ENCODE results near the gene LENEP.

- TF ChIP-seq, protein P1, sequence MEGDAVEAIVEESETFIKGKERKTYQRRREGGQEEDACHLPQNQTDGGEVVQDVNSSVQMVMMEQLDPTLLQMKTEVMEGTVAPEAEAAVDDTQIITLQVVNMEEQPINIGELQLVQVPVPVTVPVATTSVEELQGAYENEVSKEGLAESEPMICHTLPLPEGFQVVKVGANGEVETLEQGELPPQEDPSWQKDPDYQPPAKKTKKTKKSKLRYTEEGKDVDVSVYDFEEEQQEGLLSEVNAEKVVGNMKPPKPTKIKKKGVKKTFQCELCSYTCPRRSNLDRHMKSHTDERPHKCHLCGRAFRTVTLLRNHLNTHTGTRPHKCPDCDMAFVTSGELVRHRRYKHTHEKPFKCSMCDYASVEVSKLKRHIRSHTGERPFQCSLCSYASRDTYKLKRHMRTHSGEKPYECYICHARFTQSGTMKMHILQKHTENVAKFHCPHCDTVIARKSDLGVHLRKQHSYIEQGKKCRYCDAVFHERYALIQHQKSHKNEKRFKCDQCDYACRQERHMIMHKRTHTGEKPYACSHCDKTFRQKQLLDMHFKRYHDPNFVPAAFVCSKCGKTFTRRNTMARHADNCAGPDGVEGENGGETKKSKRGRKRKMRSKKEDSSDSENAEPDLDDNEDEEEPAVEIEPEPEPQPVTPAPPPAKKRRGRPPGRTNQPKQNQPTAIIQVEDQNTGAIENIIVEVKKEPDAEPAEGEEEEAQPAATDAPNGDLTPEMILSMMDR (IDR thresholded peaks at IDR 0.05), result no peak
- no peak for TF ChIP-seq POLR2A (IDR thresholded peaks at IDR 0.05)
Observed at GRCh38 chr1:154968731-154969130, 24.7 kb upstream of the LENEP start.

Measured in heart left ventricle (tissue), 13 donors.